ENCODE measurements around the gene LRRC66.

Gene LRRC66

DNA sequence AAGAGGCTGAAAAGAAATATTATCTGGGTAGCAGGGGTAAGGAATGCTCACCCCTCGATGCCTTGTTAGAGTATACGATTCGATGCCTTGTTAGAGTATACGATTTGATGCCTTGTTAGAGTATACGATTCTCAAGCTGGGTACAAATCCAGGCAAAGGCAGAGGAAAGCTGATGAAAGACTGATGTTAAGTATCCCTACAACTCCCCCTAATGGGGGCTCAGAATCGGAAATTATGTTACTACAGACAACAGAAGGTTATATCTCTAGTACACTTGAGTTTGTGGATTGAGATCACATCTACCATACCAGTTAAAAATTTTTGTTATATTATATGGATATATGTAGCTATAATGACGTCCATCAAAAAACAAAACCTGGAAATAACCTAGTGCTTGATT is 4.8 kb downstream of the LRRC66 start:
- Histone ChIP-seq H3K27ac (no peak overlapping the region), H3K4me3 (no peak overlapping the region)

DNA sequence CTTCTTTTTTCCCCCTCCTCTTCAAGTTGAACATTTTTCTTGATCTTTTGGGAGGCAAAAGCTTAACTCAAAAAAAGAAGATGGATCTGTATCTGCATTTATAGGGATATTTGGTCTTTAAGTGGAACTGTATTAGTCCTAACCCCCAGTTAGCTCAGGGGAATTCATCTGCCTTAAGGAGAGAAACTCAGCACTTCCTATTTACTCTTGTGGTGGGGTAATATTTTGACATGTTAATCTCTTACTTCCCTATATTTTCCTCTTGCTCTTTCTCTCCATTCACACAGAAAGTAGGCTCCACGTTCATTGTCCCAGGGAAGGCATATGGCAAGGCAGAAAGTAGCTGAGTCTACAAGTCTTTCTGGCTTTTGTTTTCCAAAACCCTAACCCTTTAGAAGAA is 5.3 kb downstream of the LRRC66 start:
- H3K4me3 ChIP-seq = no peak overlapping the region
- H3K27ac ChIP-seq = no peak overlapping the region

DNA sequence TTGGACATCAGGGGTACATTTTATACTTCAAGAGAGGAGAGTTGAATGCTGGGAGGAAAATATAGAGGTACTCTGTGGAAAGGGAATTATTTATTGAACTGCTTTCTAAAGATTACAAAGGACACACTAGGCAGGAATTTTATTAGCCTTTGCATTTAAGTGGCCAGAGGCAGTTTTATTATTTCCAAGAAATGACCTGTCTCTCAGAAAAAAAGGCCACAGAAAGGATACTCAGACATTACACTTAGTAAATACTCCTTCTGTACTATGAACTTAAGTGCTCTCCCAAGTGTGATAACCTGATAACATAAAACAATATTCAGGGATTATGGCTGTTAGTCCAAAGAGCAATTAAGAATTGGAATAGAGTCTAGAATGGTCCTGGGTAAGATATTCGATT is 7.5 kb downstream of the LRRC66 start:
- no peak overlapping the region for H3K4me3 ChIP-seq
- H3K27ac ChIP-seq = no peak overlapping the region

DNA sequence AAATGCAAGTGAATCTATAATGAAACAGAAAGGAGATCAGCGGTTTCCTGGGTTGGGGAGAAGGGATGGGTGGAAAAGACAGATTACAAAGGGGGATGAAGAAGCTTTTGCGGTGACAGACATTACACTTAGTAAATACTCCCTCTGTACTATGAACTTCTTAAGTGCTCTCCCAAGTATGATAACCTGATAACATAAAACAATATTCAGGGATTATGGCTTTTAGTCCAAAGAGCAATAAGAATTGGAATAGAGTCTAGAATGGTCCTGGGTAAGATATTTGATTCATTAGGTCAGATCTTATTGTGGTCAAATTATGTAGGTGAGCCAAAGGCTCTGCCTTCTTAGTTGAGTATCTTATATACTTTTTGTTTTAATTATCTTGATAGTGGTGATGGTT is 9.2 kb downstream of the LRRC66 start:
- H3K27ac ChIP-seq = no peak overlapping the region
- H3K4me3 ChIP-seq = no peak overlapping the region

- Histone ChIP-seq H3K27ac (no peak overlapping the region), H3K4me3 (no peak overlapping the region)
These were observed 13.3 kb downstream of the LRRC66 start for GRCh38 chr4:52006887-52007286.

DNA sequence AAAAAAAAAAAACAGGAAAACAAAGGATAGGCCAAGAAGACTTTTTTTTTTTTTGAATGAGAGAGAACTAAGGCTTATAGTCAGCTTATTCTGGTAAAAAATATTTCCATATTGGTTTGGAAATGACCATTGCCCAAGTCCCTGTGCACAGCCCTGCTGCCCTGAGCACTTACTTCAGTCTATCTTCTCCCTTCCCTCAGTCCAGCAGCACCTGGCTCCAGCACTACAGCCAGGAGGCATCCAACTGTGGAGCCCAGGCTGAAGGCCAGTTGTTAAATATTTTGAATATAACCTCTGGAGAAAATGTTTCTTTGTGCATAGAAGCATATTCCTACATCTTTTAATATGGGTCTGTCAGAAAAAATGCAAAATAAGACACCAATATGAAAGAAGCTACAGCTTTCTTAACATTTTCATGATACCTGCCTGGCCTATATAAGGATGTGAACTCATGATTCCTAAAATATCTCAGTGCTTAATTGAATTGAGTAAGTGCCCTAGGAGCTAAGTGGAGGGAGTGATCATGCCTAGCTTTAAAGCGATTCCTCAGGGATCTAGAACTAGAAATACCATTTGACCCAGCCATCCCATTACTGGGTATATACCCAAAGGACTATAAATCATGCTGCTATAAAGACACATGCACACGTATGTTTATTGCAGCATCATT is 14.4 kb downstream of the LRRC66 start:
- Histone ChIP-seq H3K27ac (no peak overlapping the region), H3K4me3 (no peak overlapping the region)

DNA sequence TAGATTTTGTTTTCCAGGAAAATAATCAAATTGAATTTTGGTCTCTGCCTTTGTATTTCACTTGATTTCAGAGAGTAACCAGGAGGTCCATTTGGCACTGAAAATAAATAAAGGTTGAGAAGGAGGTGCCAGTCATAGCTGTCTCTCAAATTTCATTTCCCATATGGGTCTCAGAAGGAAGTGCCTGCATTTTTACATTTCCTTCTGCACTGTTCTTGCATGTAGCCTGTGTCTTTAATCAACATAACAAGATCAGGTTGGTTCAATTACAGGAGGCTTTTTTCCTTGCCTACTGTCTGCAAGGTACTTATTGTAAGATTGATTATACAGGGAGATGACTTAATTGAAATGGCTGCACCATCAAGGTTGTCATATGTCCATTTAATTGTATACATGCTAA is 15.7 kb downstream of the LRRC66 start:
- no peak overlapping the region for H3K27ac ChIP-seq
- no peak overlapping the region for H3K4me3 ChIP-seq

GRCh38 chr4:52001616-52002015 is 18.5 kb downstream of the LRRC66 start:
- Histone ChIP-seq H3K4me3 (no peak overlapping the region), H3K27ac (no peak overlapping the region)

DNA sequence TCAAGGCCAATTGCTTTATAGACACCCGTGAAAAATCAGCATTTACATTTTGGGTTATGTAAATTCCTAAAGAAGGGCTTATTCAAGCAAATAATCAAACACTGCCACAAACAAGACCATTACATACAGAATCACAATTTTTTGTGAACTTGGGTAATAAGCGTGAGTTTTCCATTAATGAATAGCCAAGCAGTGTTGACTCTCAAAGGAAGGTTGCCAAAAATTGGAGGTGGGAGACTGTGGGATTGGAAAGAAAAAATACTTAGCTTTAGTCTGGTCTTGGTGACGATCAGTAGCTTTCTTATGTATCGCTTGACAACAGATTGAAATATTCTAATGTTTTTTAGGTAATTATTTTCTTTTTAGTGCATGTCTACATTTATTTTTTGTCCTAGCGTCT is 20.9 kb downstream of the LRRC66 start:
- H3K4me3 ChIP-seq = no peak overlapping the region
- H3K27ac ChIP-seq = no peak overlapping the region

- no peak overlapping the region for H3K27ac ChIP-seq
- H3K4me3 ChIP-seq = no peak overlapping the region
These were observed 21.3 kb downstream of the LRRC66 start for GRCh38 chr4:51998837-51999236.

DNA sequence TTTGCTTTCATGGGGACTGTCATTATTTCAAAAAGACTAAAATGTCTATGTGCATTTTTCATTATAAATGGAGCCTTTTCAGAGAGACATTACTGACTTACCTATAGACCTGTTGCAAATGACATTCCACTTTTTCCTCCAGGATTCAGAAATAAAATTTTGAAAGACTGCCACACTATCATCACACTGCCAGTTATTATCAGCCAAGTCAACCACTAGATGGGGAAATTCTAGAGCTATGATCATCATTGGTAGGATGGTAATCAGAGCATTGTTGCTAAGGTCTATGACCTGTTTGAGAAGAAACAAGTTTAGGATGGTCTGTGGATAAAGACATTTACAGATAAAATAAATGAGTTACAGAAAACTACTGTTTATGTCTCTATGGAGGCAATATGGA is 22.5 kb downstream of the LRRC66 start:
- Histone ChIP-seq H3K27ac (no peak overlapping the region), H3K4me3 (no peak overlapping the region)

- no peak overlapping the region for H3K4me3 ChIP-seq
- H3K27ac ChIP-seq = no peak overlapping the region
These were observed 24.4 kb downstream of the LRRC66 start for GRCh38 chr4:51995647-51996220.

GRCh38 chr4:51965862-51966261 is 54.3 kb downstream of the LRRC66 start:
- Histone ChIP-seq H3K27ac (no peak overlapping the region), H3K4me3 (no peak overlapping the region)

DNA sequence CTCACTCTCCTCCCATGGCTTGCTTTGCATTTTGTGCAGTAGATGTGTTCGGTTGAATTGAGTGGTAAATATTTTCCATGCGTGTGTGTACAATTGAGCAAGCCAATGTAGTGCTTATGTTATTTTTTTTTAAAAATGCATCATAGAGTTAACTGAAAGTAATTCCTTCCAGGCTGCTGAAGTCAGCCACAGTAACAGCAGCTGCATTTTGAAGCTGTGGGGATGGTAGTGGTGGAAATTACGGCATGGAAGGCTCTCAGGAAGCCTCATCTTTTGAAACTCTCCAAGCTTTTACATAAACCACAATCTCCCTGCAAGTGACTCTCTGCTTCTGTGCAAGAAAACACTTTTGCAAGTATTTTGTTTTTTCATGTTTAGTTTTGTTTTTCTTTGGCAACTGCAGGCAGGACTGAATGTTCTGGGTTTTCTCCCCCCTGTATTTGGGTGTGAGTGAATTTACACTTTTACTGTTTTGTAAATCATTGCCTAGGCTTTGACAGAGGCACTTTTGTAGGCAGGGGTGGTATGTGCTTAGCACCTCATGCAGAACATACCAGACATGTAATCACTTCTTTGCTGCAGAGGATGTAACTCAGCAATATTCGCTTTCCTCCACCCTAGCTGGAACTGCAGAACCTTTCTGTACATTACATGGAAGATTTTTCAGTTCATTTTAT is 56.2 kb downstream of the LRRC66 start:
- no peak overlapping the region for H3K4me3 ChIP-seq
- H3K27ac ChIP-seq = no peak overlapping the region

- no peak overlapping the region for H3K27ac ChIP-seq
- no peak overlapping the region for H3K4me3 ChIP-seq
These were observed 59.7 kb downstream of the LRRC66 start for GRCh38 chr4:51960486-51960885.

DNA sequence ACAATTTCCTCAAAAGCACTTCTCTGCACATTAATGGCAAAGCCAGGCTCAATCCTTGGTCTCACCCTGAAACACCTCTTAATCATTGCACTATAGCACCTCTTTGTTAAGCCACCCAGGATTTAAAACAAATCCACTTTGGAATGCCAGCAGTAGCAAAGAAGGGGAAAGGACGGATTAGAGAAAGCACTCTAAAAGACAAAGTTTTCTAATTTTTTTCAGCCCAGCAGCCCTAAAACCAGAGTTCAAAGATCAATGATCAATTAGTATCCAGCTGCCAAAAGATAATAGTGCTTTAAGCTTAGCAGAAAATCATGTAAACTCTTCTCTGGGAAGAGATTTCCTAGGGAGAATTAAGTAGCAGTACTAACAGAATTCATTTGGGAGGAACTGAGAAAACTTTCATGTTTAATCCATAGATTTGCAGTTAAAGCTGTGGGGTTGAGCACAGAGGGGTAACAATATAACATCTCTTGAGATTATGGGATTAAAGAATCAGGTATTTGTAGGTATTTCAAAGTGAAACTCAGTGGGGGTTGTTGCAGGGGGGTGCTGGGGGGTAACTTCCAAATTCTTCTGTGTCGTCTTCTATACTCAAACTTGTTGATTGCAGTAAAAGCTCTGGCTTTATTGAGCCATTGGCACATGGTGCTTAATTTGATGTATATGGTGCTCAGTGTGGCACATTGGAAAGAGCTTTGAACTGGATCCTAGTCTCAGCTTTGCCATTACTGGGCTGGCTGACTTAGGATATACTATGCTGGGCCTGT is 61.8 kb downstream of the LRRC66 start:
- Histone ChIP-seq H3K4me3 (no peak overlapping the region), H3K27ac (no peak overlapping the region)
